HG03280 (cell line): Measurements from ENCODE around the gene FAM210B.
"Not testable (repeated sequence)": the region's sequence is repeated elsewhere in the genome, so short reads cannot be mapped to it uniquely, and the experiment has no call there.

ENCODE experiments used
- ATAC-seq: cut with Tn5 transposase; IDR thresholded peaks from one replicate; pipeline ENCODE4 v1.9.1; 2021; ENCODE audit warnings: mild to moderate bottlenecking, moderate library complexity; ENCODE audit not compliant: unreplicated experiment

The FAM210B gene

DNA sequence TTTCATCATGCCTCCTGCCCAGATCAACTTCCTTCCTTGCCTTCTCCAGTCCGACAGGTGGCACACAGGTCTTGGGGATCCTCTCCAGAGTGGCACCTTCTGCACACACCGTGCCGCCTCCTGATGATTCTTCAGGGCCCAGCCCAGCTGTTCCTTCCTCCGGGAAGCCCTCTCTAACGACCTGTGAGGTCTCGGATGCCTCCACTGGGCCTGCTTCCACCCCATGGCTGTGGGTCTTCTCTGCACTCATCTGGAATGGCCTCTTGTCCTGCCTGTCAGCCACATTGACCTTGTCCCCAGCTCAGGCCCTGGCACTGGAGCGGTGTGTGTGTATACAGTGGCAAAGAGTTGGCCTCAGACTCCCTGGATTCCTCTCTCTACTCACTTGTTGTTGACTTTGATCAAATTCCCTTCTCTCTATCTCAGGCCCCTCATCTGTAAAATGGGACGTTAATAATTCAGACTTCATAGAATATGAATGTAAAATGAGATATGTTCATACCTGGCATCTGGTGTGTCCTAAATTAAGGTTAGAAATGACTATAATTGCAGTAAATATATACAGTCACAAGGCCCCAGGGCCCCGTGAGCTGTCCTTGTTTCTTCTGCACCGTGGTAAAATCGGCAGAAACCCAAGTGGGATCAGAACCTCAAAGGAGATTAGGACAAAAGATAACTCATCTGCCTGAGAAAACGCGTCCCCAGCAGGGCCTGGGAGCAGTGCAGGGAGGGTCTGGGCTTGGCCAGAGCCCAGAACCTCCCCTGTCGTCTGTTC, 1.5 kb downstream of the FAM210B start:
- no peak for ATAC-seq

DNA sequence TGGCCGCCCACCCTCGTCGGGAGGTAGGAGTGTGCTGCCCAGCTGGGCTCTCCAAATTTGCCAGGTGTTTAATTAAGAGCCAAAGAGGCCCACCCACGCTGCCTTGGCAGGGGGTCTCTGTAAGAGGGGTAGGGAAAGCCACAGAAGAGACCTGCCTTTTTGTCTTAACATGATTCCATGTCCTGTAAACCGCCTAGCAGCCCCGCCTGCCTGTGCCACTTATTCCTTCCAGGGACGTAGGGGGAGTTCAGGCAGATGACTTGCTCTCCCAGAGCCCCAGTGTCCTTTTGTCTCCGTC, 2.1 kb downstream of the FAM210B start:
- no peak for ATAC-seq

DNA sequence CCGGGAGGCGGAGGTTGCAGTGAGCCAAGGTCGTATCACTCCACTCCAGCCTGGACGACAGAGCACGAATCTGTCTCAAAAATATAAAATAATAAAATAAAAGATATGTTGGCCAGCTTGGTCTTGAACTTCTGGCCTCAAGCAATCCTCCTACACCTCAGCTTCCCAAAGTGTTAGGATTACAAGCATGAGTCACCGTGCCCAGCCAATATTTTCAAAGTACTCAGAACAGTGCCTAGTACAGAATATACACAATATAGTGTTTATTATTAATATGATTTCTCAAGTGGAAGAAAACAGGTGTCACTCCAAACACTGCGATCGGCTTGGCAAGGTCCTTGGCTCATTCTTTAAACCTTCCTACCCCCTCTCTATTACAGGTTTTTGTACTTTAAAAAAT, 3.1 kb downstream of the FAM210B start:
- ATAC-seq, result no peak

DNA sequence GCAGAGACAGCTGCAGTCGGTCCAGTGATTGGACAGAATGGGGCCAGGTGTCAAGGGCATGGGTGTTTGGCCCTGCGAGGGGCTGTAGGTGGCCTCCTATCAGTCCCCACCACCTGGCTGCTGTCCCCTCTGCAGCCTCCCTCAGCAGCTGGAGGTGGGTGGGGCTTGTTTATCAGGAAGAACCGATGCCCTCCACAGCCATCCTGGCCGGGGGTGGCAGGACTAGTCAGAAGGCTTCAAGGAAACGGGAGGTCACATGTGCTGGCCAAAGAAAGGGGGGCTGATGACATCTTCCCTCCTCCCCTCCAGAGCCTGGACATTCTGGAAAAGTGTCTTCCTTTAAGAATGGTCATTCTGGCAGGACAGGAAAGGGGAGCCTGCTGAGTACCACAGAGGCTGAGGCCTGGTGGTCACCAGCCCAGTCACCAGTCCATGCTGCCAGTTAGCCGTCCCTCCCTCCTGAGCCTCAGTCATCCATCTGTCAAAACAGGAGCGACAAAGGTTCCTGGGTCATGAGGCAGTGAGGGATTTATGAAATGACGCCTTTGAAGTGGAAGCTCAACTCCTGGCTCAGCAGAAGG, 4.1 kb downstream of the FAM210B start:
- no peak for ATAC-seq

DNA sequence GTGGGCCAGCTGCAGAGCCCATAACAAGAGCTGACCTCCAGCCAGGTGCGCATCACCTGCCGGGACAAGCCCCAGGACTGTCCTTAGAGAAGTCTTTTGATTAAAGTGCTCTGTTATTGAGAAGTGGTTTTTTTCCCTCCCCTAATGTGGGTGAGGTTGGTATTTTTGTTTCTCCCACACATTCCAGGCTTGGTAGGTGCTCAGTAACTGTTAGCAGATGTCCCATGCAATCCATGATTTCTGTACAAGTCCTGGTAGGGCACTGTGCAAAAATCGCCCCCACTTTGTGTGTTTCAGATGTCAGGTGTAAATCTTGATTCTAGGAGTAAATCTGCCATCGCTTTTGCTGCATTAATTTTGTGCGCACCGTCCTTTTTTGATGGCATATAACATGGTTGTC, 4.7 kb downstream of the FAM210B start:
- ATAC-seq, result no peak

DNA sequence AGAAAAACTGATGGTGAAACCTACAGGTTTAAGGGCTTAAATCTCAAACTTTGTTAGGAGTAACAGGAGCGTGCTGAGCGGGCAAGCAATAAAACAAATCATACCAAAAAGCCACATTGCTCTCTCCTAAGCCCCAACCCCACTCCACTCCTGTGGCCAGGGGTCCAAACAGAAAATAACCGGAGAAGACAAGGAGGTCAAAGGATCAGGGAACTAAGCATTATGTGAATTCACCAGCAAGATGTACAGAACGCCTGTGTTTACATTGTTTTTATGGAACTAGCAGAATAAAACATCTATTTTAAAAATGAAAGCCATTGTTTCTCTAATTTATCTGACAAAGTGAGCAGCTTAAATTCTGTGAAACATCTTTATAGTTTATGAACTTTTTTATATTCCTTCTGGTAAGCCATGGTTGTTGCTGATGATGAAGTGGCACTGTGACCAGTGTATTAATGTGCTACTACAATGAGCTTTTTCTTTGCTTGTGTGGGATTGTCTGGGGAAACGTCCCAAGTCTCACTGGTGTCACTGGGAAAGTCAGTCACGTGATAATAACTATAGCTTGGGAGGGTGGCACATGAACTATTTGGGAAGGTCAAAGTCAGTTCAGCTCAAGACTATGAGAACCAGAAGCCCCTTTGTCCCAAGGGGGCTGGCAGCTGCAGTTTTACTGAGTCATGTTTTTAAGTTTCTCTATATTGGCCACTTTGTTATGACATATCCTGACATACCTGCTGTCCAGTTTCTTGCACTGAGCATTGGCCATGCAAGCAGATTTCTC, 9.8 kb downstream of the FAM210B start:
- no peak for ATAC-seq

DNA sequence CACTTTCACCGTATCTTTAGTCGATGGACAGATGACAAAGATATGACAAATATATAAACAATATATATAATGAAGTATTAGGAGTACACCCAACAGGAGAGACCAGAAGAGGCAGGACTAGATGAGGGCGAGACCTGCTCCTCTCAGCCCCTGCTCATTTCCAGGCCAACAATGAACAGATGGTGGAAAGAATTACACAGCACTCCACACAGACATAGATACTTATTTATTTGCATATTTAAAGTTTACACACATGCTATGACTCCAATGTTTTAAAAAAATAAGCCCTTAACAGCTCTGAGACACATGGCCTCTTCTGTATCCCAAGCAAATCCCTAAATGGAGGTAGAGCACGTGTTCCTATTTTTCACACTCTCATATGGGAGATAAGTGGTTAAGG, 10.4 kb downstream of the FAM210B start:
- no peak for ATAC-seq

DNA sequence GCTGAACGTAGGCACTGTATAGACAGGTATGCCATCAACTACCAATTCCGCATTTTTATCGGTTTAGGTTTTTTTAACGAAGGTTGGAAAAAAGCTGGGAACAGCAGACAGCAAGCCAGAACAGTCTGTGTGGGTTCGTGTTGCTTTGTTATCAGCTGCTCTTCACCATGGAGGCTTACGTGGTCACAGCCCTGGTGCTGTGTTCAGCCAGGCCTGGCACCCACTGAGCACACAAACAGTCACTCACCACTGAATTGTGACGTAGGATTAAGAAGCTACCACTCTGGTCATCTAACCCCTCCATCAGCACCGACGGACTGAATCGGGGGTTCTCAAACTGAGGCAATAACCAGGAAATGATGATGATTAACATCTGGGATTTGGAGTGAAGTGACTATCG, 13.2 kb downstream of the FAM210B start:
- no peak for ATAC-seq

DNA sequence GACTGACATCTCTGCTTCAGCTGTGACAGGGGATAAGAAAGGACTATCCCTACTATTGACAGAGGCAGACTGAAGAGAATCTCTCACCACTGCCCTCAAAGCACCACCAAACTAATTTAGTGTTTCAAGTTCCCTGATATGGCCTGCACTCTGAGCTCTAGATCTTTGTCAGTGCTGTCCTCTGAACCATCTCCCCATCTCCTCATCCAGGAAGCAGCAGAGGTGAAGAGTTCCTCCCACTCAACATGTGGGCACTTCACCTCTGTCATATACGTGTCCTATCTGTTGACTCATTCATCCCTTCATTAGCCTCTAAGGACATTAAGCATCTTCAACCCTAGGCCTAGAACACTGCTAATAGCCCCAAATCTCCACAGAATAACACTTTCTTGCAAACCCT, 14.1 kb downstream of the FAM210B start:
- ATAC-seq, result no peak

DNA sequence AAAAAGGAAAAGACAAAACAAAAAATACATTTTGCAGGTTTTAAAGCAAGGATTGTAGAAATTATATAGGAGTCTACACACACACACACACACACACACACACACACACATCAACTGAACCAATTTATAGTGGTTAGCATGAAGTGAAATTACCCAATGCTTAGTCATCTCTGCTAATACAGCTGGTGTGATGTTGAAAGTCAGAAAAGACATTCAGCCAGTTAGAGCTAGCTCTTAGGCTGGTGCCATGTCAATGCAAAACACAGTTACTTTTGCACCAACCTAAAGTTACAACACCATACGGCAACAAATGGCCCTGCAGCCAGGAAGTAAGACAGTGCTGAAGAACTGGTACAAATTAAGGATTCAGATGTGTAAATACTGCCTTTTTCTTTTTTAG, 15.2 kb downstream of the FAM210B start:
- ATAC-seq, result no peak

DNA sequence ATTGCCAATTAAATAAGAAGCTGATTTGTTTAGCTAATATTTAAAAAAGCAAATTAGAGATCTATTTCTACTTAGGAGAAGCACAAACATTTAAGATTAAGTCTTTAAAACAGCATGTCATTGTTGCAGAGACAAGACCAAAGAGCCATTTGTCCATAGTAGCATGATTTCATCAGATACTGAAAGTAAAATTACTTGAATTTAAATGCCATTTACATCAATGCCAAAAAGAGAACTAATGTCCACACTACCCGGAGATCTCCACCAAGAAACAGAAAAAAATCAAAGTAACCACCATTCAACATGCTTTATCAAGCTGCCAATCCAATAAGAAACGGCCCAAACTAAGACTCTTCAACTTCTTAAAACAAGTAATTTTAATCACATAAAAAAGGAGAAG, 17.6 kb downstream of the FAM210B start:
- no peak for ATAC-seq

DNA sequence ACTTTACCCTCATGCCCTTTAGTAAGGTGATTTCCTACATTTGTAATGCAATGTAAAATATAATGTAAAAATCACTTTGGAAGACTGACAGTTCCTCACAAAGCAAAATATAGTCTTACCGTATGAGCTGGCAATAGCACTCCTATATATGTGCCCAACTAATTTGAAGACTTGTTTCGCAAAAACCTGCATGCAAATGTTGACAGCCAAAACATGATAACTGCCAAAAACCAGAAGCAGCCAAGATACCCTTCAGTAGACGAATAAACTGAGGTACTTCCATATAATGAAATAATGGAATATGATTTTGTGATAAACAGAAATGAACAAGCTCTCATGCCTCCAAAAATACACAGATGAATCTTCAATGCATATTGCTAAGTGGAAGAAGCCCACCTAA, 19.6 kb downstream of the FAM210B start:
- ATAC-seq, result no peak

DNA sequence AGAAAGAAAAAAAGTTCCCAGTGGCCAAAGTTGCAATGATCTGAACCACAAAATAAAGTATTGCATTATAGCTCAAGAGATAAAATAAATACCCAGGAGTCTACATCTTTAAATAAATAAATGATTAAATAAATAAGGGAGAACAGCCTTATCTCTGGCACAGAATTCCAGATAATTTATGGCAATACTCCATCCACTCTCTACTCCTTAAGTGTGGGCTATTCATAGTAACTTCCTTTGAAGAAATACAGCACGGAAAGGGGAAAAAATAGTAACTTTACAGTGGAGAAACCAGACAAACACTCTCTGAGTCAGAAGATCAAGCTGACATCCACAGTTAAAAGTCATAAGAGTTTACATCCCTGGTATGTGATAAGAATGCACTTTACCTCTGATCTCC, 21.6 kb downstream of the FAM210B start:
- no peak for ATAC-seq

DNA sequence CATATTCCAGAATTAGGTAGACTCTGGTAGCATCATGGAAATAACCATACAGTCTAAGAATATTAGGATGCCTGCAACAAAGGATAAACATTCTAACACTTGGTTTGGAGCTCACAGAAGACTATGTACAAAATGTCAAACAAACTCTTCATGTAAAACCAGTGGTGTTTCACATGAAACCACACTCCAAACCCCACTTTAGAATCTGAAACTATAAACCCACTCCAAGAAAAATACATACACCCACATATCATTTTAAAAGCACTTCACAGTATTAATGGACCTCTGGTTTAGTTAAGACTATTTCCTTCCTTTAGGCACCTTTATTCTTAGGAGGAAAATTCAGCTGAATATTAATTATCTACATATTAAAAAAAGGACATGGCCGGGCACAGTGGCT, 22.7 kb downstream of the FAM210B start:
- no peak for ATAC-seq

DNA sequence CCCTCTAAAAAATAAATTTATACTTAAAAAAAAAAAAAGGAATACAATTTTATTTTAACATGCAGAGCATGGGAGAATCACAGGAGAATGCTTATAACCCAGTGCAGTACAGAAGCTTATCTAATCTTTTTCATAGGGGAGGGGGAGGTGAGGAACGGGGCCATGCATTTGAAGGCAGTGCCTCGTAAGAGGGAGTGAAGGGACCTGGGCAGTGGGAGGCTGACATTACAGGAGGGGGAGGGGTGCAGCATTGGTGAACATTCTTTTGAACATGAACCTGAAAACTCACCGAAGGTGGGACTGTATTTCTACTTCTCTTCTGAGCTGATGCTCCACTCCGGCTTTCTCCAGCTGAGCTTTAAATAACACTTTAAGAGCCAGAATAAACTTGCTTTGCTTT, 23.9 kb downstream of the FAM210B start:
- no peak for ATAC-seq

DNA sequence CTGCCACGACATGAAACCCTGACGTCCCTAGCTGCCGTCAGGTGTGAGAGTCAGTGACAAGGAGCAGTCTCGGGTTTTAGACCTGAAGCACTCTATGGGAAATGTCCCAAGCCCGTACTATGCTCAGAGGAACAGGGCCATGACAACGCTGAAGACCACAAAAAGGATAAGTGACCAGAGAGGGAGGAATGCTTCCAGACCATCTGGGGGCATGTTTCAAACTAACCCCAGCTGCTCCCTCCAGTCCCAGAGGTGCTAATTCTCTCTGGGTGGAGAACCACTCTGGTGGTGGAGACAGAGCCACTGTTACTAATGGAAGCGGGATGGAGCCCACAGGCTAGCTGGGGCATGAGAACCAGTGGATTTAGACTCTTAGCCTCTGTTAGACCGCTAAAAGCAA, 24.6 kb downstream of the FAM210B start:
- ATAC-seq, result no peak

DNA sequence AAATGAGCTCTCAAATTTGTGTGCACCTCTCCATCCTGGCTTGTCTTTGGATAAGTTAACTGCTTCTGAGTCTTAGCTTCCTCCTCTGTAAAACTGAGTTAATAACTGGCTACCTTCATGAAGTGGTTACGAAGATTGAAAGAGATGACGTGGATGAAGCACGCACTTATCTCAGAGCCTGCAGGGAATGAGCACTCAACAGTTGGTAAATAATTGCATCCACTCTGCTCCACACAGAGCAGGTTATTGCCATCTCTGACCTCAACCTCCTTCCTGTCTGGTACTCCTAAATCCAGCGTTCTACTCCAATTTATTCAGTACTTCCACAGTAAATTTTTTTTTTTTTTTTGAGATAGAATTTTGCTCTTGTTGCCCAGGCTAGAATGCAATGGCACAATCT, 26.4 kb downstream of the FAM210B start:
- no peak for ATAC-seq

DNA sequence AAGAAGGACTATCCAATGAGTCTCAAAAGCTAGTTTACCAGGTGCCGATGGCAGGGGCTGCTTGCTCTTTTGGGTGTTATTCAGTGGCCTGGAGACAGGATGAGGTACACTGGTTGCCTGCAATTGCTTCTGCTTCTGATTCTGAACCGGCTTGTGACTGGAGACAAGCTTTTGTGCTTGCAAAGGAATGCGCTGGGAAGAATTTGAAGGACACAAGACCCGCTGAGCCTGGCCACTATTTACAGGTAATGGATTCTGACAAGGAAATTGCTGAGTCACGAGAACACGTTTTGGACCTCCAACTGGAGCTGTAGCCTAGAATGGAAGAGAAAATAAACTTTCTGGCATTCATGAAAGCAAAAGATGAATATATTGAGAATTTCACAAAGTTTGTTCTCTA, 27.4 kb downstream of the FAM210B start:
- ATAC-seq, result no peak

DNA sequence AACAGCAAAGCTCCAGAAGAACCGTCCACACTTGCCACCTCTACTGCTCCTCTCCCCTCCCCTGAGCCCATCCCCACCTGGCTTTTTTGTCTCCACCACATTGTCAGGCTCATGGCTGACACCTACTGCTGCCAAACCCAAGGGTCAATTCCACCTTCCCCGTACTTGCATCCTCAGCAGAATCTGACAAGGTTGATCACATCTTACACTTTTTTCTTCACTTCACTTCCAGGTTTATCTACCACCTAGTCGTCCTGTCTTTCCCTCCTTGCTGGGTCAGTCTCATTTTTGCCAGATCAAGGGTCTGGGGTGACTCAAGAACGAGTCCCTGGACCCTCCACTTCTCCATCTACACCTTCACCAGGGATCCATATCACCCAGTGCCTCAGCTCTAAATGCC, 30.1 kb downstream of the FAM210B start:
- no peak for ATAC-seq

DNA sequence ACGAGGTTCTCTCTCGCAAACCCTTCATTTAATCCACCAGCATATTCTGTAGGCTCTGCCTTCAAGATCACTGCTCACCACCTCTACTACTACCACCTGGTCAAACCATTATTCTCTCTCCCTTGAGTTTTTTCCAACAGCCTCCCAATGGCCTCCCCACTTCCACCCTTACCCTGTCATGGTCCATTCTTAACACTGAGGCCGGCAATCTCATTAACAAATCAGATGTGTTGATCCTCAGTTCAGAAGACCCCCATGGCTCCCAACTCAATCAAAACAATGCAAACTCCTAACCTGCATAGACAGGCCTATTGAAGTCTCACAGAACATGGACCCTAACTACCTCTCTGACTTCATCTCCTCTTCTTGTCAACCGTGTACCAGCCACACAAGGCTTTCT, 31.0 kb downstream of the FAM210B start:
- ATAC-seq, result no peak

DNA sequence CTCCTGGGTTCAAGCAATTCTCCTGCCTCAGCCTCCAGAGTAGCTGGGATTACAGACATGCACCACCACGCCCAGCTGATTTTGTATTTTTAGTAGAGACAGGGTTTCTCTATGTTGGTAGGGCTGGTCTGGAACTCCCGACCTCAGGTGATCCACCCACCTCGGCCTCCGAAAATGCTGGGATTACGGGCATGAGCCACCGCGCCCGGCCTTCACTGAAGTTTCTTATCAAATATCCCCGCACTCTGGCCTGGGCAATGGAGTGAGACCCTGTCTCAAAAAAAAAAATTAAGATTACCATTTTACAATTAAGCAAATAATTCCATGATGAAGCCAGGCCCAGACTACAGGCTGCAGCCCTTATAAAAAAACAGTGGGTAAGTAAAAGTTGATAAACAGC, 31.6 kb downstream of the FAM210B start:
- not testable (repeated sequence) for ATAC-seq

DNA sequence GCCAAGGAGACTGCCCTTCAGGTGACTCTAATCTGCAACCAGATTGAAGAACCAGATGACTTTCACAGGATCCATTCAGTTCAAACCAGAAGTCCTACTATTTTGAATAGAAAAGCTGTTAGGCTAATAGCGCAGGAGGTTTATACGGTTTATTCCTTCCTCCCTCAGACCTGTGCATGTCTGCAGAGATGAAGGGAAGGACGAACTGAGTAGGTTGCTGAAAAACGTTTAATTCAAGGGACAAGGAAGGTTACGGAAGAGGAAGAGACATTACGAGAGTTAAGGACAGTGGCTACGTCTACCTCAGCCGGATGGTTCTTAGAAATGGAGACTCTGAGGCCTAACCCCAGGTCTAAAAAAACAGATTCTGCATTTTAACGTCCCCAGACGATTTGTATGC, 32.3 kb downstream of the FAM210B start:
- ATAC-seq, result no peak
